HEK293 (cell line): Measurements from ENCODE around the gene CAMKK1.
A peak's percentile ranks its signal among the peaks of the same experiment; 100 is the strongest.

Source experiments
- IKZF3 ChIP-seq: fragments of 450-650 bp; IDR thresholded peaks from 2 replicates; pipeline ENCODE4 v1.5.0; 2018; ENCODE audit warnings: missing biosample characterization, mild to moderate bottlenecking, missing genetic modification characterization, moderate library complexity
- KLF10 ChIP-seq: fragments of 450-650 bp; IDR thresholded peaks from 2 replicates; pipeline ENCODE4 v1.5.1; 2018; ENCODE audit warnings: missing biosample characterization, mild to moderate bottlenecking, missing genetic modification characterization
- KLF9 ChIP-seq: fragments of 450-650 bp; formaldehyde crosslinking; IDR thresholded peaks from 2 replicates; pipeline ENCODE4 v1.5.1; 2016; ENCODE audit warnings: missing biosample characterization, missing genetic modification characterization, low read depth
- OVOL3 ChIP-seq: fragments of 450-650 bp; formaldehyde crosslinking; IDR thresholded peaks from 2 replicates; pipeline ENCODE4 v1.5.1; 2016; ENCODE audit warnings: missing biosample characterization, missing genetic modification characterization
- RBAK ChIP-seq: fragments of 450-650 bp; formaldehyde crosslinking; IDR thresholded peaks from 2 replicates; pipeline ENCODE4 v1.5.1; 2016; ENCODE audit warnings: missing biosample characterization, missing genetic modification characterization
- SP2 ChIP-seq: fragments of 450-650 bp; formaldehyde crosslinking; IDR thresholded peaks from 2 replicates; pipeline ENCODE4 v1.5.1; 2016; ENCODE audit warnings: missing biosample characterization, missing genetic modification characterization
- SP3 ChIP-seq: fragments of 450-650 bp; formaldehyde crosslinking; IDR thresholded peaks from 2 replicates; pipeline ENCODE4 v1.5.1; 2016; ENCODE audit warnings: missing biosample characterization, missing genetic modification characterization
- YY1 ChIP-seq: fragments of 450-650 bp; formaldehyde crosslinking; IDR thresholded peaks from 2 replicates; pipeline ENCODE4 v1.5.1; 2018; ENCODE audit warnings: missing biosample characterization, missing genetic modification characterization
- ZBTB17 ChIP-seq: fragments of 450-650 bp; formaldehyde crosslinking; IDR thresholded peaks from 2 replicates; pipeline ENCODE4 v1.5.1; 2016; ENCODE audit warnings: missing biosample characterization, missing genetic modification characterization
- ZNF132 ChIP-seq: fragments of 450-650 bp; formaldehyde crosslinking; IDR thresholded peaks from 2 replicates; pipeline ENCODE4 v1.5.1; 2017; ENCODE audit warnings: missing biosample characterization, missing genetic modification characterization, borderline replicate concordance
- ZNF174 ChIP-seq: fragments of 450-650 bp; formaldehyde crosslinking; IDR thresholded peaks from 2 replicates; pipeline ENCODE4 v1.5.0; 2017; ENCODE audit warnings: missing biosample characterization, mild to moderate bottlenecking, missing genetic modification characterization
- ZNF202 ChIP-seq: fragments of 450-650 bp; formaldehyde crosslinking; IDR thresholded peaks from 2 replicates; pipeline ENCODE4 v1.5.1; 2016; ENCODE audit warnings: missing biosample characterization, missing genetic modification characterization, borderline replicate concordance
- ZNF239 ChIP-seq: fragments of 450-650 bp; formaldehyde crosslinking; IDR thresholded peaks from 2 replicates; pipeline ENCODE4 v1.5.1; 2016; ENCODE audit warnings: missing biosample characterization, missing genetic modification characterization
- ZNF248 ChIP-seq: fragments of 450-650 bp; formaldehyde crosslinking; IDR thresholded peaks from 2 replicates; pipeline ENCODE4 v1.5.1; 2017; ENCODE audit warnings: missing biosample characterization, missing genetic modification characterization
- ZNF341 ChIP-seq: fragments of 450-650 bp; formaldehyde crosslinking; IDR thresholded peaks from 2 replicates; pipeline ENCODE4; 2016; ENCODE audit warnings: low read depth, missing biosample characterization, missing genetic modification characterization
- ZNF350 ChIP-seq: fragments of 450-650 bp; formaldehyde crosslinking; IDR thresholded peaks from 2 replicates; pipeline ENCODE4 v1.5.0; 2017; ENCODE audit warnings: missing biosample characterization, mild to moderate bottlenecking, missing genetic modification characterization
- ZNF404 ChIP-seq: fragments of 450-650 bp; formaldehyde crosslinking; IDR thresholded peaks from 2 replicates; pipeline ENCODE4 v1.5.1; 2017; ENCODE audit warnings: missing biosample characterization, missing genetic modification characterization
- ZNF510 ChIP-seq: fragments of 450-650 bp; formaldehyde crosslinking; IDR thresholded peaks from 2 replicates; pipeline ENCODE4 v1.5.1; 2018; ENCODE audit warnings: mild to moderate bottlenecking, missing genetic modification characterization, missing biosample characterization; ENCODE audit not compliant: insufficient replicate concordance
- ZNF521 ChIP-seq: fragments of 450-650 bp; formaldehyde crosslinking; IDR thresholded peaks from 2 replicates; pipeline ENCODE4 v1.5.1; 2017; ENCODE audit warnings: missing biosample characterization, mild to moderate bottlenecking, missing genetic modification characterization
- ZNF558 ChIP-seq: fragments of 450-650 bp; formaldehyde crosslinking; IDR thresholded peaks from 2 replicates; pipeline ENCODE4 v1.5.1; 2016; ENCODE audit warnings: missing biosample characterization, missing genetic modification characterization
- ZNF571 ChIP-seq: fragments of 450-650 bp; formaldehyde crosslinking; IDR thresholded peaks from 2 replicates; pipeline ENCODE4 v1.5.0; 2017; ENCODE audit warnings: missing biosample characterization, missing genetic modification characterization
- ZNF621 ChIP-seq: fragments of 450-650 bp; formaldehyde crosslinking; IDR thresholded peaks from 2 replicates; pipeline ENCODE4 v1.5.1; 2017; ENCODE audit warnings: missing biosample characterization, missing genetic modification characterization
- ZNF664 ChIP-seq: fragments of 450-650 bp; formaldehyde crosslinking; IDR thresholded peaks from 2 replicates; pipeline ENCODE4 v1.5.1; 2016; ENCODE audit warnings: missing biosample characterization, missing genetic modification characterization
- ZNF677 ChIP-seq: fragments of 450-650 bp; IDR thresholded peaks from 2 replicates; pipeline ENCODE4 v1.5.0; 2018; ENCODE audit warnings: missing biosample characterization, mild to moderate bottlenecking, missing genetic modification characterization, moderate library complexity
- ZNF785 ChIP-seq: fragments of 450-650 bp; formaldehyde crosslinking; IDR thresholded peaks from 2 replicates; pipeline ENCODE4 v1.5.1; 2016; ENCODE audit warnings: missing biosample characterization, missing genetic modification characterization
- ZSCAN30 ChIP-seq: fragments of 450-650 bp; IDR thresholded peaks from 2 replicates; pipeline ENCODE4 v1.5.1; 2018; ENCODE audit warnings: missing biosample characterization, mild to moderate bottlenecking, missing genetic modification characterization, moderate library complexity
- ZSCAN4 ChIP-seq: fragments of 450-650 bp; formaldehyde crosslinking; IDR thresholded peaks from 2 replicates; pipeline ENCODE4 v1.5.1; 2017; ENCODE audit warnings: missing biosample characterization, missing genetic modification characterization
- TF ChIP-seq, protein P1 (sequence below): fragments of 450-650 bp; formaldehyde crosslinking; IDR thresholded peaks from 2 replicates; pipeline ENCODE4 v1.5.1; 2016; ENCODE audit warnings: missing biosample characterization, missing genetic modification characterization
- TF ChIP-seq, protein P2 (sequence below): fragments of 450-650 bp; formaldehyde crosslinking; conservative IDR thresholded peaks from 2 replicates; pipeline ENCODE4 v1.5.1; 2016; ENCODE audit warnings: low read depth, missing biosample characterization, missing genetic modification characterization
- TF ChIP-seq, protein P3 (sequence below): fragments of 450-650 bp; formaldehyde crosslinking; IDR thresholded peaks from 2 replicates; pipeline ENCODE4 v1.5.1; 2016; ENCODE audit warnings: missing biosample characterization, missing genetic modification characterization, low read depth

The CAMKK1 gene

GRCh38 chr17:3845621-3846436 is 47.0 kb downstream of the CAMKK1 start, which contains the start of gene NCBP3 (continued):
- TF ChIP-seq ZNF404 (no peak), ZNF785 (peak; percentile 76), ZNF521 (tag by site-specific recombination) (no peak), ZNF132 (tag by site-specific recombination) (no peak), ZSCAN4 (tag by site-specific recombination) (no peak), ZNF677 (tag by site-specific recombination) (0 out of 2 replicates have a peak, but pooled peaks have one; percentile 42), ZBTB17 (tag by site-specific recombination) (no peak; the same call in none of the 2 replicates), IKZF3 (tag by site-specific recombination) (peak; percentile 63), ZNF239 (tag by site-specific recombination) (no peak), SP3 (peak; percentile 93), SP2 (tag by site-specific recombination) (peak; percentile 83), ZNF621 (no peak), ZNF341 (tag by site-specific recombination) (0 out of 2 replicates have a peak, but pooled peaks have one; percentile 39), ZNF174 (tag by site-specific recombination) (0 out of 2 replicates have a peak, but pooled peaks have one; percentile 90), ZNF350 (tag by site-specific recombination) (no peak), ZNF510 (tag by site-specific recombination) (no peak), ZNF571 (tag by site-specific recombination) (no peak), OVOL3 (tag by site-specific recombination) (no peak), ZNF248 (tag by site-specific recombination) (no peak), KLF9 (peak; percentile 78), ZNF558 (tag by site-specific recombination) (no peak), ZSCAN30 (tag by site-specific recombination) (peak; percentile 97), ZNF202 (tag by site-specific recombination) (no peak), ZNF664 (tag by site-specific recombination) (no peak), YY1 (tag by site-specific recombination) (peak; percentile 95), KLF10 (tag by site-specific recombination) (peak; percentile 82), RBAK (tag by site-specific recombination) (no peak)
- TF ChIP-seq, protein P1, sequence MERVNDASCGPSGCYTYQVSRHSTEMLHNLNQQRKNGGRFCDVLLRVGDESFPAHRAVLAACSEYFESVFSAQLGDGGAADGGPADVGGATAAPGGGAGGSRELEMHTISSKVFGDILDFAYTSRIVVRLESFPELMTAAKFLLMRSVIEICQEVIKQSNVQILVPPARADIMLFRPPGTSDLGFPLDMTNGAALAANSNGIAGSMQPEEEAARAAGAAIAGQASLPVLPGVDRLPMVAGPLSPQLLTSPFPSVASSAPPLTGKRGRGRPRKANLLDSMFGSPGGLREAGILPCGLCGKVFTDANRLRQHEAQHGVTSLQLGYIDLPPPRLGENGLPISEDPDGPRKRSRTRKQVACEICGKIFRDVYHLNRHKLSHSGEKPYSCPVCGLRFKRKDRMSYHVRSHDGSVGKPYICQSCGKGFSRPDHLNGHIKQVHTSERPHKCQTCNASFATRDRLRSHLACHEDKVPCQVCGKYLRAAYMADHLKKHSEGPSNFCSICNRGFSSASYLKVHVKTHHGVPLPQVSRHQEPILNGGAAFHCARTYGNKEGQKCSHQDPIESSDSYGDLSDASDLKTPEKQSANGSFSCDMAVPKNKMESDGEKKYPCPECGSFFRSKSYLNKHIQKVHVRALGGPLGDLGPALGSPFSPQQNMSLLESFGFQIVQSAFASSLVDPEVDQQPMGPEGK (tag by site-specific recombination): peak; percentile 97
- TF ChIP-seq, protein P2, sequence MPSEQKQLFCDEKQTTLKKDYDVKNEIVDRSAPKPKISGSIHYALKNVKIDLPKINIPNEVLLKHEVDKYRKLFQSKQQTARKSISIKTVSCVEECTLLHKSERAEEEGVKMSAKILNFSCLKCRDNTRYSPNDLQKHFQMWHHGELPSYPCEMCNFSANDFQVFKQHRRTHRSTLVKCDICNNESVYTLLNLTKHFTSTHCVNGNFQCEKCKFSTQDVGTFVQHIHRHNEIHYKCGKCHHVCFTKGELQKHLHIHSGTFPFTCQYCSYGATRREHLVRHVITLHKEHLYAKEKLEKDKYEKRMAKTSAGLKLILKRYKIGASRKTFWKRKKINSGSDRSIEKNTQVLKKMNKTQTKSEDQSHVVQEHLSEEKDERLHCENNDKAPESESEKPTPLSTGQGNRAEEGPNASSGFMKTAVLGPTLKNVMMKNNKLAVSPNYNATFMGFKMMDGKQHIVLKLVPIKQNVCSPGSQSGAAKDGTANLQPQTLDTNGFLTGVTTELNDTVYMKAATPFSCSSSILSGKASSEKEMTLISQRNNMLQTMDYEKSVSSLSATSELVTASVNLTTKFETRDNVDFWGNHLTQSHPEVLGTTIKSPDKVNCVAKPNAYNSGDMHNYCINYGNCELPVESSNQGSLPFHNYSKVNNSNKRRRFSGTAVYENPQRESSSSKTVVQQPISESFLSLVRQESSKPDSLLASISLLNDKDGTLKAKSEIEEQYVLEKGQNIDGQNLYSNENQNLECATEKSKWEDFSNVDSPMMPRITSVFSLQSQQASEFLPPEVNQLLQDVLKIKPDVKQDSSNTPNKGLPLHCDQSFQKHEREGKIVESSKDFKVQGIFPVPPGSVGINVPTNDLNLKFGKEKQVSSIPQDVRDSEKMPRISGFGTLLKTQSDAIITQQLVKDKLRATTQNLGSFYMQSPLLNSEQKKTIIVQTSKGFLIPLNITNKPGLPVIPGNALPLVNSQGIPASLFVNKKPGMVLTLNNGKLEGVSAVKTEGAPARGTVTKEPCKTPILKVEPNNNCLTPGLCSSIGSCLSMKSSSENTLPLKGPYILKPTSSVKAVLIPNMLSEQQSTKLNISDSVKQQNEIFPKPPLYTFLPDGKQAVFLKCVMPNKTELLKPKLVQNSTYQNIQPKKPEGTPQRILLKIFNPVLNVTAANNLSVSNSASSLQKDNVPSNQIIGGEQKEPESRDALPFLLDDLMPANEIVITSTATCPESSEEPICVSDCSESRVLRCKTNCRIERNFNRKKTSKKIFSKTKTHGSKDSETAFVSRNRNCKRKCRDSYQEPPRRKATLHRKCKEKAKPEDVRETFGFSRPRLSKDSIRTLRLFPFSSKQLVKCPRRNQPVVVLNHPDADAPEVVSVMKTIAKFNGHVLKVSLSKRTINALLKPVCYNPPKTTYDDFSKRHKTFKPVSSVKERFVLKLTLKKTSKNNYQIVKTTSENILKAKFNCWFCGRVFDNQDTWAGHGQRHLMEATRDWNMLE: peak; percentile 27; the same call in 1 of the 2 replicates
- TF ChIP-seq, protein P3, sequence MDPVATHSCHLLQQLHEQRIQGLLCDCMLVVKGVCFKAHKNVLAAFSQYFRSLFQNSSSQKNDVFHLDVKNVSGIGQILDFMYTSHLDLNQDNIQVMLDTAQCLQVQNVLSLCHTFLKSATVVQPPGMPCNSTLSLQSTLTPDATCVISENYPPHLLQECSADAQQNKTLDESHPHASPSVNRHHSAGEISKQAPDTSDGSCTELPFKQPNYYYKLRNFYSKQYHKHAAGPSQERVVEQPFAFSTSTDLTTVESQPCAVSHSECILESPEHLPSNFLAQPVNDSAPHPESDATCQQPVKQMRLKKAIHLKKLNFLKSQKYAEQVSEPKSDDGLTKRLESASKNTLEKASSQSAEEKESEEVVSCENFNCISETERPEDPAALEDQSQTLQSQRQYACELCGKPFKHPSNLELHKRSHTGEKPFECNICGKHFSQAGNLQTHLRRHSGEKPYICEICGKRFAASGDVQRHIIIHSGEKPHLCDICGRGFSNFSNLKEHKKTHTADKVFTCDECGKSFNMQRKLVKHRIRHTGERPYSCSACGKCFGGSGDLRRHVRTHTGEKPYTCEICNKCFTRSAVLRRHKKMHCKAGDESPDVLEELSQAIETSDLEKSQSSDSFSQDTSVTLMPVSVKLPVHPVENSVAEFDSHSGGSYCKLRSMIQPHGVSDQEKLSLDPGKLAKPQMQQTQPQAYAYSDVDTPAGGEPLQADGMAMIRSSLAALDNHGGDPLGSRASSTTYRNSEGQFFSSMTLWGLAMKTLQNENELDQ (tag by site-specific recombination): no peak
